Measurements from ENCODE around the gene KIF16B. TPM values are rescaled to one million over a fixed set of nuclear protein-coding genes. Genes with fewer than 3 reads are reported as not detected.

The KIF16B gene
- total and polyA plus RNA-seq, 2 experiments from 2014 or later, result 9.3 to 21.8 TPM

GRCh38 chr20:16576219-16576618 is 3.0 kb upstream of the KIF16B start:
- Histone ChIP-seq H3K9me3 (ENCODE audit: low read depth) (no peaks in the 10 kb centered on the region), H3K4me1 (ENCODE audit: insufficient read depth) (peaks cover 13% of the 10 kb centered on the region), H4K20me1 (ENCODE audit: insufficient read depth, poor library complexity, severe bottlenecking) (no peaks in the 10 kb centered on the region), H3K4me3 (no peak overlapping the region), H3K9me2 (replicated peaks; ENCODE audit: insufficient read depth) (no peaks in the 10 kb centered on the region), H3K27ac (no peak overlapping the region), H3K4me2 (no peak overlapping the region), H3K27me3 (no peaks in the 10 kb centered on the region), H3K36me3 (replicated peaks; ENCODE audit: insufficient read depth, low read depth) (no peaks in the 10 kb centered on the region), H2AFZ (no peak overlapping the region), H3K79me2 (peaks cover 17% of the 10 kb centered on the region)
- no peak for DNase-seq (ENCODE audit: low spot score)
- TF ChIP-seq EZH2 (IDR thresholded peaks at IDR 0.05; ENCODE audit: borderline replicate concordance) (no peak), EZH2phosphoT487 (IDR thresholded peaks at IDR 0.05; ENCODE audit: low read depth, severe bottlenecking, unreplicated experiment) (no peak), CTCF (IDR thresholded peaks at IDR 0.05; ENCODE audit: poor library complexity) (no peak)
- WGBS (ENCODE audit: low lambda C conversion rate, missing lambda C conversion rate), result 96% methylated on average over 8 of the region's 8 CpGs

DNA sequence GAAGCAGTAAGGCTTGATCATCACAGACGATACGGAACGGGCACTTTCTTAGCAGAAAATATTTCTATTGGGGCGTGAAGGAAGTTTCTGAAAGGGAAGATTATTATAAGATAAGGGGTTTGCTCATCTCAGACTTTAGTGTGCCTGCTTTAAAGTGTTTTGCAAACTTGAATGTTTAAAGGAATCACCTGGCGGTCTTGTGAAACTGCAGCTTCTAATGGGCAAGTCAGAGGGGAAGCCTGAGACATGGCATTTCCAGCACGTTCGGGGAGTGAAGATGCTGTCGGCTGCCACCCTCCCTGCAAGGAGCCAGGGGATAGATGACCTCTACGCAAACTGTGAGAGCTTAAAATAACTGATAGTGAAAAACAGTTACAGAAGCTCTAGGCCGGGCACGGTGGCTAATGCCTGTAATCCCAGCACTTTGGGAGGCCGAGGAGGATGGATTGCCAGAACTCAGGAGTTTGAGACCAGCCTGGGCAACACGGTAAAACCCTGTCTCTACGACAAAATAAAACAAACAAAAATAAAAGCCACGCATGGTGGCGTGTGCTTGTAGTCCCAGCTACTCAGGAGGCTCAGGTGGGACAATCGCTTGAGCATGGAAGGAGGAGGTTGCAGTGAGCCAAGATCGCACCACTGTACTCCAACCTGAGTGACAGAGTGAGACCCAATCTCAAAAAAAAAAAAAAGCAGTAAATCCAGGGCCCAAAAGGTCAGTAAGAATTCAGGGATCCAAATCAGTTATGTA is 2.3 kb upstream of the KIF16B start:
- no peak for DNase-seq (ENCODE audit: low spot score)
- Histone ChIP-seq H4K20me1 (ENCODE audit: insufficient read depth, poor library complexity, severe bottlenecking) (no peaks in the 10 kb centered on the region), H3K4me1 (ENCODE audit: insufficient read depth) (peaks cover 13% of the 10 kb centered on the region), H3K4me3 (peak overlapping the region; percentile 34), H3K27me3 (no peaks in the 10 kb centered on the region), H3K4me2 (peak overlapping the region; percentile 87), H3K9me2 (replicated peaks; ENCODE audit: insufficient read depth) (no peaks in the 10 kb centered on the region), H2AFZ (peak overlapping the region; percentile 90), H3K79me2 (peaks cover 23% of the 10 kb centered on the region), H3K27ac (peak overlapping the region; percentile 62), H3K9me3 (ENCODE audit: low read depth) (no peaks in the 10 kb centered on the region), H3K36me3 (replicated peaks; ENCODE audit: insufficient read depth, low read depth) (no peaks in the 10 kb centered on the region)
- TF ChIP-seq CTCF (IDR thresholded peaks at IDR 0.05; ENCODE audit: poor library complexity) (no peak), EZH2phosphoT487 (IDR thresholded peaks at IDR 0.05; ENCODE audit: low read depth, severe bottlenecking, unreplicated experiment) (no peak), EZH2 (IDR thresholded peaks at IDR 0.05; ENCODE audit: borderline replicate concordance) (no peak)
- WGBS (ENCODE audit: low lambda C conversion rate, missing lambda C conversion rate), result 25% methylated on average over 18 of the region's 18 CpGs

DNA sequence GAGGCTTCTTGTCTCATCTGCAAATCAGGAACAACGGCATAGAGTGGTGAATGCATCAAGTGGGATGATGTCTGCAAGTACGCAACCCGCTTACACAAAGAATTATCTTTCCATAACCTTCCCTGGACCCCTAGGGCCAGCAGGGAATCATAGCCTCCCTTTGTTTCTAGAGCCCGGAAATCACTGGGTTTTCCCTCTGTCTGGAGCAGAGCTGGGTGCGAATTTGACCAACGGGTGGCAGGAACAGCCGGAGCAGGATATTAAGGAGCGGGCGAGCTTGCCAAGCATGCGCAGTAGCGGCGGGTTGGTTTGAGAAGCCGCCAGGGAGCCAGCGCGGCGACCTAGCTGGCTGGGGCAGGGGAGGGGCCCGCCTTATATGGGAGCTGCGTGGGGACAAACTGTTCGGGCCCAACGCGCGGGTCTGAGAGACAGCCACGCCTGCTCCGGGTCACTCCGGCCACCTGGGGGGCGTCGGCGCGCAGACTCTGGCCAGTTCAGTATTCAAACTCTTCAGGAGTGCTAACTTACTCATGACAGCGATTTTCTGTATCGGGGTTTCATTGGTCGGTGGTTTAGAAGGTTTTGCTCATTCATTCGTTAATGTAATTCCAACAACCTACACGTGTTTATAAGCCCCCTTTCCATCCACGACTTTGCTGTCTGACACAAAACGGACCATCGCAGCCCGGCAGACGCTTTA is 1.6 kb upstream of the KIF16B start:
- peak overlapping the region; percentile 62 for H3K27ac ChIP-seq
- DNase-seq (ENCODE audit: low spot score), result peak; percentile 92

More for the DNA sequence above, 1.6 kb upstream of the KIF16B start:
- TF ChIP-seq EZH2 (IDR thresholded peaks at IDR 0.05; ENCODE audit: borderline replicate concordance), result no peak
- TF ChIP-seq CTCF (IDR thresholded peaks at IDR 0.05; ENCODE audit: poor library complexity), result no peak
- no peak for TF ChIP-seq EZH2phosphoT487 (IDR thresholded peaks at IDR 0.05; ENCODE audit: low read depth, severe bottlenecking, unreplicated experiment)
- Histone ChIP-seq H2AFZ (peak overlapping the region; percentile 90), H3K9me2 (replicated peaks; ENCODE audit: insufficient read depth) (no peaks in the 10 kb centered on the region), H4K20me1 (ENCODE audit: insufficient read depth, poor library complexity, severe bottlenecking) (no peaks in the 10 kb centered on the region), H3K4me1 (ENCODE audit: insufficient read depth) (peaks cover 13% of the 10 kb centered on the region), H3K9me3 (ENCODE audit: low read depth) (no peaks in the 10 kb centered on the region), H3K27me3 (no peaks in the 10 kb centered on the region), H3K4me2 (peak overlapping the region; percentile 87), H3K36me3 (replicated peaks; ENCODE audit: insufficient read depth, low read depth) (no peaks in the 10 kb centered on the region), H3K4me3 (peak overlapping the region; percentile 34), H3K79me2 (peaks cover 31% of the 10 kb centered on the region)
- 8% methylated on average over 39 of the region's 39 CpGs for WGBS (ENCODE audit: low lambda C conversion rate, missing lambda C conversion rate)

All from hepatocyte (in vitro differentiated cells).